CD8-positive, alpha-beta memory T cell (primary cell): ENCODE measurements around the gene UBE2J2. TPM values are rescaled to one million over a fixed set of nuclear protein-coding genes. Genes with fewer than 3 reads are reported as not detected.

ENCODE experiments used
- CTCF ChIA-PET: fragments of 350-600 bp; sonication (Branson Sonifier 250); formaldehyde crosslinking; loops from one replicate; lab custom pipeline; 2021; ENCODE audit warnings: antibody characterized with exemption; lab: Charles Lee
- POLR2A ChIA-PET: fragments of 350-600 bp; sonication (Branson Sonifier 250); formaldehyde crosslinking; loops from one replicate; lab custom pipeline; 2021; ENCODE audit warnings: antibody characterized with exemption; lab: Charles Lee
- DNase-seq, 5 donors: peaks; one replicate each; pipeline versions ENCODE4 v3.0.0 to v3.0.0-alpha.2; 2020 to 2022; ENCODE audit warnings: mixed read lengths in 1 of 5
- H3K27ac ChIP-seq: one replicate; pipeline ENCODE4 v1.7.0; 2013; ENCODE audit warnings: low read depth, mild to moderate bottlenecking, low read length, moderate library complexity
- H3K27me3 ChIP-seq: 2 replicates; pipeline ENCODE4 v1.7.0; 2013; ENCODE audit warnings: low read length, mild to moderate bottlenecking; ENCODE audit not compliant: insufficient read depth, poor library complexity, severe bottlenecking
- H3K36me3 ChIP-seq: 2 replicates; pipeline ENCODE4 v1.7.0; 2013; ENCODE audit warnings: mild to moderate bottlenecking, low read length, moderate library complexity; ENCODE audit not compliant: insufficient read depth
- H3K4me1 ChIP-seq: 2 replicates; pipeline ENCODE4 v1.7.0; 2013; ENCODE audit warnings: mild to moderate bottlenecking, low read length, moderate library complexity; ENCODE audit not compliant: insufficient read depth
- H3K4me3 ChIP-seq: 2 replicates; pipeline ENCODE4 v1.7.0; 2013; ENCODE audit warnings: mild to moderate bottlenecking, low read length
- H3K9me3 ChIP-seq: 2 replicates; pipeline ENCODE4 v1.7.0; 2013; ENCODE audit warnings: mild to moderate bottlenecking, low read length
- H3K27ac Mint-ChIP-seq, 8 donors: one replicate each; pipeline ENCODE4 v1.8.0; 2020 to 2021; ENCODE audit warnings: mixed read lengths in 8 of 8, mild to moderate bottlenecking in 6 of 8, inconsistent platforms in 3 of 8, moderate library complexity in 3 of 8
- H3K27me3 Mint-ChIP-seq, 2 donors: one replicate each; pipeline ENCODE4 v1.8.0; 2020 to 2021; ENCODE audit warnings: mixed read lengths in 2 of 2, mild to moderate bottlenecking in 1 of 2, moderate library complexity in 1 of 2
- H3K36me3 Mint-ChIP-seq, 3 donors: one replicate each; pipeline ENCODE4 v1.8.0; 2020 to 2021; ENCODE audit warnings: mixed read lengths in 3 of 3, inconsistent platforms in 1 of 3, mild to moderate bottlenecking in 1 of 3
- H3K4me1 Mint-ChIP-seq, 3 donors: one replicate each; pipeline ENCODE4 v1.8.0; 2020 to 2021; ENCODE audit warnings: mixed read lengths in 3 of 3, inconsistent platforms in 1 of 3, mild to moderate bottlenecking in 1 of 3
- H3K4me3 Mint-ChIP-seq, 7 donors: one replicate each; pipeline ENCODE4 v1.8.0; 2020 to 2021; ENCODE audit warnings: mixed read lengths in 7 of 7, mild to moderate bottlenecking in 6 of 7, moderate library complexity in 4 of 7, inconsistent platforms in 2 of 7
- H3K9me3 Mint-ChIP-seq, 5 donors: one replicate each; pipeline ENCODE4 v1.8.0; 2020 to 2022; ENCODE audit warnings: mixed read lengths in 5 of 5, mild to moderate bottlenecking in 3 of 5, moderate library complexity in 2 of 5, inconsistent platforms in 1 of 5
- polyA plus RNA-seq: library from polyadenylated mRNA; unstranded; fragments of 300-500 nt; fragmentation: Illumina TruSeq; gene quantifications from one replicate; pipeline ENCODE4 v1.2.3, GENCODE V29; 2021
- total RNA-seq, 2 experiments: library from RNA; stranded (reverse); gene quantifications; one replicate each; pipeline ENCODE4 v1.2.3, GENCODE V29; 2021

UBE2J2 gene
- total and polyA plus RNA-seq, 3 experiments from 2014 or later, result 76.7 to 79.7 (median 79.3) TPM

DNA sequence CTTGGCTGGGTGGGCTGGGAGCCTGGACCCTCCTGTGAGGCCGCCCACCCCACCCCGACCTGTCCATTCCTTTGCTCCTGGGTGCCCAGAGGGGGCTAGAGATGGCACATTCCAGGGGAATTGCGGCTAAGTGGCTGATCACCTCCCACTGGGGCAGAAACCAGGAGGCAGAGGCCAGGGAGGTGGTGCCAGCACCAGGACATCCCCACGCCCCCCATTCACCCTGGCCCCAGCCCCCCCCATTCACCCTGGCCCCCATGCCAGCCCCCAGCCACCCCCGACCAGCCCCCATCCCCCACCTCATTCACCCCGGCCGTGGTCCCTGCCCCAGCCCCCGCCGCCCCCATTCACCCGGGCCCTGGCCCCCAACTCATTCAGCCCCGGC lies 33.3 kb downstream of the UBE2J2 start:
- Mint-ChIP-seq H3K4me1 (no peaks in the 10 kb centered on the region), H3K27ac (no peak overlapping the region), H3K9me3 (no peaks in the 10 kb centered on the region), H3K36me3 (no peaks in the 10 kb centered on the region), H3K4me3 (no peak overlapping the region), H3K27me3 (peaks cover 0 to 3% of the 10 kb centered on the region in 2 donors)
- Histone ChIP-seq H3K27ac (no peak overlapping the region), H3K4me3 (no peak overlapping the region), H3K27me3 (no peaks in the 10 kb centered on the region), H3K9me3 (no peaks in the 10 kb centered on the region), H3K4me1 (no peaks in the 10 kb centered on the region), H3K36me3 (no peaks in the 10 kb centered on the region)
- ChIA-PET CTCF (no interaction called here), POLR2A (interaction anchor here (0.6 kb wide), 1 partner anchor 86 kb away, joined by 4 read pairs; no protein-coding TSS in a partner anchor)
- DNase-seq, result no peak

- H3K4me3 Mint-ChIP-seq, result no peak overlapping the region
- H3K9me3 Mint-ChIP-seq, result no peaks in the 10 kb centered on the region
- no peaks in the 10 kb centered on the region for H3K36me3 Mint-ChIP-seq
- peaks cover 0 to 3% of the 10 kb centered on the region in 2 donors for H3K27me3 Mint-ChIP-seq
- ChIA-PET CTCF (no interaction called here), POLR2A (interaction anchor here (0.6 kb wide), 1 partner anchor 86 kb away, joined by 4 read pairs; no protein-coding TSS in a partner anchor)
- Histone ChIP-seq H3K27me3 (no peaks in the 10 kb centered on the region), H3K36me3 (no peaks in the 10 kb centered on the region), H3K9me3 (no peaks in the 10 kb centered on the region), H3K4me3 (no peak overlapping the region), H3K27ac (no peak overlapping the region), H3K4me1 (no peaks in the 10 kb centered on the region)
- DNase-seq, result no peak
- peaks cover 0 to 3% (median under 1%) of the 10 kb centered on the region in 3 donors for H3K4me1 Mint-ChIP-seq
- no peak overlapping the region for H3K27ac Mint-ChIP-seq
Observed at GRCh38 chr1:1239614-1240347, 33.9 kb downstream of the UBE2J2 start.

DNA sequence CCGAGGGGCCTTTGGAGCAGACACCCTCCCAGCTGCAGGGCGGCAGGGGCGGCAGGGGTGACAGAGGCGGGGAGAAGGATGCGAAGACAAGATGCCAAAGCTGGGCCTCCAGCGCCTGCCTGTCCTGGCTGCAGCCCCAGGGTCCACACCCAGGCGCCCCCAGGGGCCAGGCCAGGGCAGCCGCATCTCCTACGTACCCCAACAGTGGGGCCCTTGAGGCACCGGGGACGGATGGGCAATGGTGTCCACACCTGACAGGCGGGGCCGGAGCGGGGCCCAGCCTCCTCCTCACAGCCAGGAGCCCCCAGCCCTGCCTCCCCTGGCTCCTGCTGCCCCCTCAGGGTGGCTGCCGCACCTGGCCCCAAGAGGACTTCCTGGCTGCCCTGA lies 34.4 kb downstream of the UBE2J2 start:
- Histone ChIP-seq H3K27ac (no peak overlapping the region), H3K36me3 (no peaks in the 10 kb centered on the region), H3K9me3 (no peaks in the 10 kb centered on the region), H3K27me3 (no peaks in the 10 kb centered on the region), H3K4me1 (no peaks in the 10 kb centered on the region), H3K4me3 (no peak overlapping the region)
- H3K4me1 Mint-ChIP-seq, result peaks cover 4 to 8% (median 5%) of the 10 kb centered on the region in 3 donors
- H3K36me3 Mint-ChIP-seq, result peaks cover 0 to 5% (median 0%) of the 10 kb centered on the region in 3 donors
- H3K9me3 Mint-ChIP-seq, result no peaks in the 10 kb centered on the region
- H3K27me3 Mint-ChIP-seq, result peaks cover 0 to 3% of the 10 kb centered on the region in 2 donors
- CTCF ChIA-PET, result no interaction called here
- H3K4me3 Mint-ChIP-seq, result no peak overlapping the region
- no peak overlapping the region for H3K27ac Mint-ChIP-seq
- POLR2A ChIA-PET, result no interaction called here
- no peak for DNase-seq

- no peaks in the 10 kb centered on the region for H3K36me3 ChIP-seq
- ChIA-PET POLR2A (no interaction called here), CTCF (interaction anchor here (1.2 kb wide), 1 partner anchor 116 kb away, joined by 3 read pairs; no protein-coding TSS in a partner anchor)
- Mint-ChIP-seq H3K4me3 (no peak overlapping the region), H3K9me3 (no peaks in the 10 kb centered on the region), H3K36me3 (peaks cover 0 to 10% (median 0%) of the 10 kb centered on the region in 3 donors), H3K27me3 (peaks cover 0 to 1% of the 10 kb centered on the region in 2 donors), H3K27ac (no peak overlapping the region), H3K4me1 (peaks cover 8 to 13% (median 10%) of the 10 kb centered on the region in 3 donors)
- H3K4me3 ChIP-seq, result no peak overlapping the region
- no peaks in the 10 kb centered on the region for H3K9me3 ChIP-seq
- H3K27ac ChIP-seq, result no peak overlapping the region
- H3K27me3 ChIP-seq, result no peaks in the 10 kb centered on the region
- DNase-seq, result no peak
- H3K4me1 ChIP-seq, result no peaks in the 10 kb centered on the region
Observed at GRCh38 chr1:1238702-1239178, 34.9 kb downstream of the UBE2J2 start.

- no peak overlapping the region for H3K27ac ChIP-seq
- CTCF ChIA-PET, result interaction anchor here (1.2 kb wide), 1 partner anchor 116 kb away, joined by 3 read pairs; no protein-coding TSS in a partner anchor
- no peak for DNase-seq
Observed at GRCh38 chr1:1237874-1238701, 35.6 kb downstream of the UBE2J2 start.

DNA sequence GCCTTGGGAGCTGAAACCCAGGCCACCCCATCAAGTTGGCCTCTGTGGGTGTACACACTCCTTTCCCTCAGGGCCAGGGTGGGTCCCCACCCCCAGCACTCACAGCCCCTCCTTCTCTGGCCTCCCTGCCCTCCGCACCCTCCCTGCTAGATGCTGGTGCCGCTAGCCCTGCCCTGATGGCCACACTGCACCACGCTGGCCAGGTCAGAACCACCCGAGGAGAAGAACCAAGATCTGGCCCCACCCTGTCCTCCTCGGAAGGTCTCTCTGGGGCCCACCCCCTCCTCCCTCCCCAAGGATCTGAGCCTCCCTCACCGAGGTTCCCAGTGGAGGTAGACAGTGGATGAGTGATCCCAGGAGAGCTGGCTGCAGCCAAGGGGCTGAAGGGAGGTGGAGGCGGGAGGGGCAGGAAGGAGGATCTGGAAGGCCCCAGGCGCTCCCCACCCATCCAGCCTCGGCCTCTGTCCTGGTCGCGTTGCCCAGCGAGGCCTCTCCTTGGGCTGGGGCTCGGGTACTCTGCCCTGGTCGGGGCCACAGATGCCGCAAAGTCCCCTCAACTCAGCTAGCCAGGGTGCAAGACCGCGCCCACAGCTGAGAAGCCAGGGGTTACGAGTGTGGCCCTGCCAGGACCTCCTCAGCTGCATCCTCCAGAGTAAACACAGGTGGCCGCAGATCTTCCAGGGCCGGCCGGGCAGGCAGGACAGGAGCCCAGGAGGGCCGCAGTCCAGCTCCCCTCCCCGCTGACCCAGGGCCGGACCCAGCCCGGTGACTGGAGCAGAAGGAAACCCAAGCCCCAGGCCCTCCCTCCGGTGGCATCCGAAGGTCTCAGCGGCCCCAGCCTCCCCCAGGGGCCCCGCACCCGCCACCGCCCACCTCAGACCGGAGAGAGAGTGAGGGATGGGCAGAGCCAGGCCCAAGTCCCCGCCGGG lies 36.4 kb downstream of the UBE2J2 start:
- no peak overlapping the region for H3K27ac ChIP-seq
- no peaks in the 10 kb centered on the region for H3K27me3 ChIP-seq
- H3K9me3 ChIP-seq, result no peaks in the 10 kb centered on the region
- no peaks in the 10 kb centered on the region for H3K36me3 ChIP-seq
- H3K4me1 Mint-ChIP-seq, result peaks cover 12 to 19% (median 15%) of the 10 kb centered on the region in 3 donors
- H3K4me1 ChIP-seq, result peaks cover 9% of the 10 kb centered on the region
- no peak overlapping the region for H3K4me3 ChIP-seq
- H3K27ac Mint-ChIP-seq, result peak overlapping the region in 1 of 8 donors; percentile 19
- peaks cover 0 to 1% of the 10 kb centered on the region in 2 donors for H3K27me3 Mint-ChIP-seq
- H3K36me3 Mint-ChIP-seq, result peaks cover 0 to 12% (median 0%) of the 10 kb centered on the region in 3 donors
- no peak for DNase-seq
- H3K9me3 Mint-ChIP-seq, result no peaks in the 10 kb centered on the region
- H3K4me3 Mint-ChIP-seq, result peak overlapping the region in 1 of 7 donors; percentile 36
- ChIA-PET POLR2A (no interaction called here), CTCF (no interaction called here)

More at GRCh38 chr1:1237874-1238701, 35.6 kb downstream of the UBE2J2 start:
- no peak overlapping the region for H3K4me3 ChIP-seq
- no peaks in the 10 kb centered on the region for H3K27me3 ChIP-seq
- no peaks in the 10 kb centered on the region for H3K9me3 ChIP-seq
- Mint-ChIP-seq H3K36me3 (peaks cover 0 to 12% (median 0%) of the 10 kb centered on the region in 3 donors), H3K4me1 (peaks cover 12 to 19% (median 15%) of the 10 kb centered on the region in 3 donors), H3K27me3 (peaks cover 0 to 1% of the 10 kb centered on the region in 2 donors), H3K27ac (no peak overlapping the region), H3K9me3 (no peaks in the 10 kb centered on the region), H3K4me3 (no peak overlapping the region)
- peaks cover 4% of the 10 kb centered on the region for H3K4me1 ChIP-seq
- H3K36me3 ChIP-seq, result no peaks in the 10 kb centered on the region
- POLR2A ChIA-PET, result no interaction called here

GRCh38 chr1:1236176-1236763 lies 37.4 kb downstream of the UBE2J2 start:
- Histone ChIP-seq H3K4me3 (no peak overlapping the region), H3K27ac (no peak overlapping the region), H3K9me3 (no peaks in the 10 kb centered on the region), H3K36me3 (no peaks in the 10 kb centered on the region), H3K4me1 (peaks cover 9% of the 10 kb centered on the region), H3K27me3 (no peaks in the 10 kb centered on the region)
- Mint-ChIP-seq H3K4me1 (peaks cover 13 to 20% (median 15%) of the 10 kb centered on the region in 3 donors), H3K4me3 (peak overlapping the region in 1 of 7 donors; percentile 27), H3K9me3 (no peaks in the 10 kb centered on the region), H3K27ac (no peak overlapping the region), H3K36me3 (peaks cover 0 to 13% (median 0%) of the 10 kb centered on the region in 3 donors), H3K27me3 (peaks cover 0 to 1% of the 10 kb centered on the region in 2 donors)
- ChIA-PET CTCF (no interaction called here), POLR2A (no interaction called here)
- DNase-seq, result no peak
